Stimulated activated CD8-positive, alpha-beta memory T cell treated with anti-CD3 and anti-CD28 coated beads, Interleukin-12 subunit alpha, Interleukin-12 subunit beta, amount 100 ng/mL, for 24 hours (primary cell): ENCODE results near the gene FZD4.
"Not testable (repeated sequence)": the region's sequence is repeated elsewhere in the genome, so short reads cannot be mapped to it uniquely, and the experiment has no call there.

Experiments used
- DNase-seq: peaks from one replicate; pipeline ENCODE4 v3.0.0-alpha.2; 2020; ENCODE audit errors: extremely low read depth

FZD4 gene

GRCh38 chr11:86938203-86938899, 16.8 kb downstream of the FZD4 start:
- no peak for DNase-seq

DNA sequence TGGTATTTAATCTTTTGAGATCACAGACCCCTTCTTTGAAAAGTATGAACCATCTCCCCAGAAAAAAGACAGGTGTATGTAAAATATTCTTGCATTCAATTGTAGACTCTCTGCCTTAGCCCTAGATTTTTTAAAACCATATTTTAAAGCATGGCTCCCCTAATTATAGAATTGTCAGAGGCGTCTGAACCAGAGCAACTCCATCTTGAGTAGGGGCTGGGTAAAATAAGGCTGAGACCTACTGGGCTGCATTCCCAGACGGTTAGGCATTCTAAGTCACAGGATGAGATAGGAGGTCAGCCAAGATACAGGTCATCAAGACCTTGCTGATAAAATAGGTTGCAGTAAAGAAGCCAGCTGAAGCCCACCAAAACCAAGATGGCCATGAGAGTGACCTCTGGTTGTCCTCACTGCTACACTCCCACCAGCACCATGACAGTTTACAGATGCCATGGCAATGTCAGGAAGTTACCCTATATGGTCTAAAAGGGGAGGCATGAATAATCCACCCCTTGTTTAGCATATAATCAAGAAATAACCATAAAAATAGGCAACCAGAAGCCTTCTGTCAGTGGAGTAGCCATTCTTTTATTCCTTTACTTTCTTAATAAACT, 17.9 kb downstream of the FZD4 start:
- DNase-seq, result not testable (repeated sequence)

DNA sequence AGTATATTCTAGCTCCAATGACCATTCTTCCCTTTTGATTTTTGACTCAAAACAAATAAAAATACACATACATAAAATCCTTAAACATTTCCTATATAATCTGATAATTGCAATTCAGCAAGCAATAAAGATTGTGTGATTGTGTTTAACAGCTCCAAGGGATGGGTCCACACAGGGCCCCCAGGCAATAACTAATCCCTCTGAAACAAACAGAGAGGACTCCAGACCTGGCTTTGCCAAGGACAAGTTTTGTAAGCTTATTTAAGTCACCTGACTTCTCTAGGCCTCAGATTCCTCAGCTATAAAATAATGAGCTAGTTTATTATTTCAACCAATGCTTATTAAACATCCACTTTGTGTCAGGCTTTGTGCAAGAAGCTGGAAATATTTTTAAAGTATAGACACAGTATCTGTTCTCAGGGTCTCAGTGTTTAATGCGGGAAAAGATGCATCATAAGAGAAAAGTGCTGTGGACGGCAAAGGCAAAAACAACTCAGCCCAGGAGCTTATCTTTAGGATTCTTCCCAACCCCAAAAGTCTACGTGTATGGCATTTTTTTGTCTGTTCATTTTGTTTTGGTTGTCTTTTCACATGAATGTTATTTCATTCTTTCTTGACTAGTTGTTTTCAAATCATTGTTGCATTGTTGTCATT, 20.1 kb downstream of the FZD4 start:
- DNase-seq, result no peak

DNA sequence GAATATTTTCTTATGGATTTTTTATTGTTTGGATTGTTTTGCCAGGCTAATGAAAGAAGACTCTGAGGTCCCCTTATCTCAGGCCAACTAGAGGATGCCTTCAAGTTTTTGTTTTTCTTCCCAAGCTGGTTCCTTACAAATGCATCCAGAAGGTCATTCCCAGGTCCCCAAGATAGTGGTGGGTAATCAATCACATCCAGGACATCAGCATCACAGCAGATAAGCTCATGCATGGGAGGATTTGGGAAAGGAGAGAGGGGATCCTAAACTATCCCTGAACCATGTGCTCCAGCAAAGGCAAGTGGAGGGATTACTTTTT, 20.7 kb downstream of the FZD4 start:
- no peak for DNase-seq

DNA sequence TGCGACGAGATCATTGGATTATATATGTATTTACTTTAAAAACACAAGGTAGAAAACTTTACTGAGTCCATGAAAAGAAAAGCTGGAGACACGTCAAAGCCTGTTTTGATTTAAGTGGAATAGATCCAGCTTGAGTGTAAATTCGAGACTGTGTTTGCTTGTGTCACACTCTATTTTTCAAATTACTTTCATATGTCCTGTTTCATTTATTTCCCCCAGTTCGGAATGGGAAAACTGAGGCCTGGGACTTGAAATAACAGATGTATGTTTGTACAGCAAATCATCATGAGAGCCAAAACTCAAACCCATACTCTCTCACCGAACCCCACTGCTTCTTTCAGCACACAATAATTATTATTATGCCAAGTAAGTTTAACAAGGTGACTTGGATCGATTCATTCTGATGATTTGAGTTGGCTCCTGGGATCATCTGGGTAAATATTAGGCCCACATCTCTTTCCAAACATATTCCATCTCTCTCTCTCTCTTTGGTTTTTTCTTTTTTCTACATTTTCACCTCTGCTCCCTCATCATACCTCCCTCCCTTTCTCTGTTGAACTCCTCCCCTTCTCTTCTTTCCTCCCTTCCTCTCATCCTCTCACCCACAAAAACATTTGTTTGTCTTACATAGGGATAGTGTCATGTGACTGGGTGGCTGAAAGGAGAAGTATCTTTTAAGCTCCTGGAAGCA, 21.2 kb downstream of the FZD4 start:
- no peak for DNase-seq

GRCh38 chr11:86932924-86933875, 22.0 kb downstream of the FZD4 start:
- DNase-seq, result no peak

DNA sequence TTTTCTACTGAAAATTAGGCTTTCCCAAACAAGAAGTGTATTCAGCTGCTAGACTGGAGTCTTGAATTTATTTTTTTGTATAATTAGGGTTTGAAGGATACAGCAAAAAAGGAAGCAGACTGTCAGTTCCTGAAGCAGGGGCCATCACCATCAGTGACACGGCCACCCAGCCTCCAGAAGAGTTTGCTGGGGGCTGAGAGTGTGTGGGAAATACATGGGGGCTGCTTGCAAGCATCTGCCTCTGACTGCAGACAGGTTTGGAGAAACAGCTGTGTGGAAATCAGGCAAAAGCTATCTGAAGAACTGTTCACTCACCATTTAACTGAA, 23.0 kb downstream of the FZD4 start:
- DNase-seq, result no peak

DNA sequence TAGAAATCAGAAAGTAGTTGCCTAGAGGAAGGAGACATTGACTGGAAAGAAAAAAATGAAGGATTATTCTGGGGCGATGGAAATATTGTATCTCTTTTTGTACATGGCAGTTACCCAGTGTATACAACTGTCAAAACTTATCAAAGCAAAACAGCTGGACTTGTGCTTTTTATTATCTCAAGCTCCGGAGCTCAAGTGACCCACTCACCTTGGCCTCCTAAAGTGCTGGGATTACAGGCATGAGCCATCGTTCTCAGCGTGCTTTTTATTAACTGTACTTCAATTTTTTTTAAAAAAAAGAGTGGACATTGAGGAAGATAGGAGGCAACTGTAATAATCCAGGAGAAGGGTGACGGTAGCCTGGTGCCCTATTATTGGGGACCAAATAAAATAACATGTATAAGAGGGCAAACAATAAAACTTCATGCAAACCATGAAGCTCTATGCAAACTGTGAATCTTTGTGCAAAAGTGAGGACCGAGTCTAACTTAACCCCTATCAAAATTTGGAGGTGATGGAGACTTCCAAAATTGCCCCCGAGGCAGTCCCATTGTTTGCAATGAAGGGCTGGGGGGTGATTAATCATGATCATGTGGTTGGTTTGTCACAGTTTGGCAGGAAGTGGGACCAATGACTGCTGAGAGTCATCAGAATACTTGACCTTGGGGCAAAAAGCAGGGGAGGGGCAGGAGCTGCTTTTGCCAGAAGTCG, 23.5 kb downstream of the FZD4 start:
- DNase-seq, result no peak

GRCh38 chr11:86930957-86931547, 24.1 kb downstream of the FZD4 start:
- no peak for DNase-seq

- DNase-seq, result no peak
Measured at GRCh38 chr11:86926975-86927374, 28.2 kb downstream of the FZD4 start.

- no peak for DNase-seq
Measured at GRCh38 chr11:86923999-86924766, 31.0 kb downstream of the FZD4 start.

- DNase-seq, result no peak
Measured at GRCh38 chr11:86922225-86922624, 33.0 kb downstream of the FZD4 start.

DNA sequence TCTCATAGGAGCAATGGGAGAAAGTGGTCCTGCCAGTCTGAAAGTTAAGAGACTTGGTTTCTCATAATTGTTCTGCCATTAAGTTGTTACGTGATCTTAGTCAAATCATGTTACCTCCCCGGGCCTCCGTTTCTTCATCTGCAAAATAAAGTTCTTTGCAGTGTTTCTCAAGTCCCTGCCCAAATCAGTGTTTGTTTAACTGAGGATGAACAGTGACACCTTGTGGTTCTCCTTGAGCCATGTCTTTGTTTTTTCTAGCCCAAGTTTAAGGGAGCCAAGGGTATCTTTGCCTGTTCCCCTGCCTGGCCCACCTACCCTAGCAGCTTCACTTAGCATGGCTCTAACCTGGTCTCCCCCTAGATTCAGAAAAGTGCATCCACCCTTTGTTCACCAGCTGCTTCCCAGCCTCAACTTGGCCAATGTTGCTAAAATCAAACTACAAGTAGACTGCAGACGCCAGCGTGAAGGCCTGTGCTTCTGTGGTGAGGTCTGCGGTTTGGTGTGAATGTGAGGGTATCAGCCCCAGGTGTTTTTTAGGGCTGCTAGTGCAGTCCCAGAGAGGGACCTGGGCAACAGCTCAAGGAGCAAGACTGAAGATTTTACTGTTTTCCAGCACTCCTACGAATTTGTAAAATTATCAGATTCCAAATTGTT, 35.5 kb downstream of the FZD4 start:
- no peak for DNase-seq

GRCh38 chr11:86918973-86919372, 36.2 kb downstream of the FZD4 start:
- no peak for DNase-seq

DNA sequence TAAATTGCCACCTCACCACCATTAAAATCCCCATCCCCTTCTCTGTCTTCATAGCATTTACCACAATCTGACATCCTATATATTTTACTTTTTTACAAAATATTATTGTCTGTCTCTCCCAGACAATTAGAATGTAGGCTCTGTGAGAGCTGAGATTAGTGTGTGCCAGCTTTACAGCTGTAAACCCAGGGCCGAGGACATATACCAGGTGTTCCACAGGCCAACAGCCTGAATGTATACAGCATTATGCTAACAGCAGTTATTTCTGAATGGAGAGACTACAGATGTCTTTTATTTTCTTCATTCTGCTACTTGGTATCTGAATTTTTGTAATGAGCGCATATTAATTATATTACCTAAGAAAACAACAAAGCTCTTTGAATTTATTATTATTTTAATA, 36.7 kb downstream of the FZD4 start:
- no peak for DNase-seq

- no peak for DNase-seq
Measured at GRCh38 chr11:86917589-86917988, 37.6 kb downstream of the FZD4 start.

DNA sequence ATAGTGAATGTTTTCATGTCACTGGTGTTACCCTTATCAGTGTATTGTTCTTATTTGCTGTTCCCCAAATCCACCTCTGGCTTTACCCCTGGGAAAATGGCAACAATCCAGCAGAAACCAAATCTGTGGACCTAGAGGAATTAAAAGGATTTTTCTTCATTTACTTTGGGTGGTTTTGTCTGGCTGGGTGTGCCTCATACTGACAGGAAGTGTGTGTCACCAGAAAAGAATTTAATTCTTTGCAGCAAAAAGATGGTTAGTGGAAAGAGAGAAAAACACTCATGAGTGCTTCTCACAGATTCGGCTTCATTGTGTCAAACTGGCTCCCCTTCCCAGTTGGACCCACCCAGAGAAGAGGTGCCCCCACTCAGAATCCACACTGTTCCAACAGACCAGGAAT, 38.9 kb downstream of the FZD4 start:
- no peak for DNase-seq

DNA sequence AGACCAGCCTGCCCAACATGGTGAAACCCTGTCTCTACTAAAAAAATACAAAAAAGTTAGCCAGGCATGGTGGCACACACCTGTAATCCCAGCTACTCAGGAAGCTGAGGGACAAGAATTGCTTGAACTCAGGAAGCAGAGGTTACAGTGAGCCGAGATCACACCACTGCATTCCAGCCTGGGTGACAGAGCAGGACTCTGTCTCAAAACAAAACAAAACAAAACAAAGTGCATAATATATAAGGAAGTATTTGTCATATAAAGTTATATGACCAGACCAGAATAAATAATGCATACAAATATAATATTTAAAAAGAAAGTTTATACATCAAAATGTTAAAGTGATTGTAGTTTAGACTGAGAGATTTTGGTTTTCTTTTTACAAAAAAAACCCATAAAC, 39.3 kb downstream of the FZD4 start:
- DNase-seq, result not testable (repeated sequence)

DNA sequence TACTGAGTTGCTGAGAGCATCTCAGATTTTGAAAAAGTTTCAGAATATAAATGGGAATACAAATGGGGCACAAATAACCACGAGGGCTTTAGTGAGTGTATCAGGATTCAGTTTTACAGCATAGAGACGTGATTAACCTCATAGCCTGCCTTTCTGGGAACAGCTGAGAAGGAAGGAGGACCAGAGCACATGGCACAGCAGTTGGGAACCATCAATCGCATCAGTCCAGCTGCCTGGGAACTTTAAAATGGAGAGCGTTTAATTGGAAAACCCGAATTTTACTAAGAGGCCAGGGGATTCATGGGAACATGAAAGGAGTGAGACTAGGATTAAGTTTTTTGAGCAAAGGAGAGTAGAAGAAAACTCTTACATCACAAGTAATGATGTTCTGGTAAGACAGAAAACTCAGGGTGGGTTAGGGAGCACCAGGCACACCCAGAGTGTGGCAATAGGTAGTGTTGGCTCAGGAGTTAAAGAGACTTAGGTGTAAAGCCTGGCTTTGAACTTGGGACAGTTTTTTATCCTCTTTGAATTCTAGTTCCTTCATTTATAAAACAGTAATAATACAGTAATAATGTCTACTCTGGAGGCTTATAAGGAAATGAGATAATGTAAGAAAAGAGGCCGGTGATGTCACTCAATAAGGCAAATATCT, 40.2 kb downstream of the FZD4 start:
- no peak for DNase-seq
